GM12801 (cell line): ENCODE measurements around the gene D2HGDH.

Source experiments
- CTCF ChIP-seq: IDR thresholded peaks from one replicate; pipeline ENCODE4 v1.5.1; 2011; ENCODE audit warnings: control low read depth; ENCODE audit not compliant: insufficient read length; ENCODE audit errors: extremely low read depth

D2HGDH gene

GRCh38 chr2:241752689-241753276, 18.4 kb downstream of the D2HGDH start:
- no peak for TF ChIP-seq CTCF

- no peak for TF ChIP-seq CTCF
These were observed 19.1 kb downstream of the D2HGDH start for GRCh38 chr2:241753493-241753892.

GRCh38 chr2:241754042-241754441, 19.6 kb downstream of the D2HGDH start:
- no peak for TF ChIP-seq CTCF

- TF ChIP-seq CTCF = no peak
These were observed 20.7 kb downstream of the D2HGDH start for GRCh38 chr2:241755166-241755565.

- no peak for TF ChIP-seq CTCF
These were observed 21.3 kb downstream of the D2HGDH start for GRCh38 chr2:241755777-241756176.

- TF ChIP-seq CTCF = no peak
These were observed 24.8 kb downstream of the D2HGDH start for GRCh38 chr2:241759067-241759807.

GRCh38 chr2:241760301-241760771, 25.9 kb downstream of the D2HGDH start:
- TF ChIP-seq CTCF = no peak
